Measurements from ENCODE around the gene NPPC. TPM values are rescaled to one million over a fixed set of nuclear protein-coding genes. Genes with fewer than 3 reads are reported as not detected.

The NPPC gene
- total and polyA plus RNA-seq, 2 experiments from 2014 or later: 0.91 TPM; not detected in 1

GRCh38 chr2:231930593-231931281 lies 4.5 kb upstream of the NPPC start:
- Histone ChIP-seq H3K4me1 (ENCODE audit: low read depth) (no peaks in the 10 kb centered on the region), H3K9me3 (ENCODE audit: low read depth) (no peaks in the 10 kb centered on the region), H3K27ac (no peak overlapping the region), H3K4me3 (no peak overlapping the region), H3K27me3 (peaks cover 45% of the 10 kb centered on the region), H3K36me3 (no peaks in the 10 kb centered on the region)
- TF ChIP-seq CTCF (IDR thresholded peaks at IDR 0.05; ENCODE audit: low read depth, low read length): no peak
- DNase-seq (ENCODE audit: low read depth in 1 of 2, low spot score in 1 of 2): peak in 1 of 2 donors; percentile 33

- Histone ChIP-seq H3K36me3 (no peaks in the 10 kb centered on the region), H3K4me1 (ENCODE audit: low read depth) (no peaks in the 10 kb centered on the region), H3K27ac (no peak overlapping the region), H3K27me3 (peaks cover 51% of the 10 kb centered on the region), H3K9me3 (ENCODE audit: low read depth) (no peaks in the 10 kb centered on the region), H3K4me3 (no peak overlapping the region)
- peak in 1 of 2 donors; percentile 19 for DNase-seq (ENCODE audit: low read depth in 1 of 2, low spot score in 1 of 2)
- peak; percentile 48 for TF ChIP-seq CTCF (IDR thresholded peaks at IDR 0.05; ENCODE audit: low read depth, low read length)
These were observed 3.9 kb upstream of the NPPC start for GRCh38 chr2:231929961-231930592.

GRCh38 chr2:231928901-231929725 lies 2.9 kb upstream of the NPPC start:
- DNase-seq (ENCODE audit: low read depth in 1 of 2, low spot score in 1 of 2): no peak
- TF ChIP-seq CTCF (IDR thresholded peaks at IDR 0.05; ENCODE audit: low read depth, low read length): no peak
- Histone ChIP-seq H3K4me3 (no peak overlapping the region), H3K9me3 (ENCODE audit: low read depth) (no peaks in the 10 kb centered on the region), H3K4me1 (ENCODE audit: low read depth) (no peaks in the 10 kb centered on the region), H3K27me3 (peaks cover 61% of the 10 kb centered on the region), H3K36me3 (no peaks in the 10 kb centered on the region), H3K27ac (no peak overlapping the region)

- H3K27me3 ChIP-seq: peaks cover 67% of the 10 kb centered on the region
- no peak overlapping the region for H3K4me3 ChIP-seq
- H3K36me3 ChIP-seq: no peaks in the 10 kb centered on the region
- H3K27ac ChIP-seq: no peak overlapping the region
- H3K9me3 ChIP-seq (ENCODE audit: low read depth): no peaks in the 10 kb centered on the region
- no peak for TF ChIP-seq CTCF (IDR thresholded peaks at IDR 0.05; ENCODE audit: low read depth, low read length)
- DNase-seq (ENCODE audit: low read depth in 1 of 2, low spot score in 1 of 2): peak in 1 of 2 donors; percentile 51
- no peaks in the 10 kb centered on the region for H3K4me1 ChIP-seq (ENCODE audit: low read depth)
These were observed 2.3 kb upstream of the NPPC start for GRCh38 chr2:231928481-231928880.

- DNase-seq (ENCODE audit: low read depth in 1 of 2, low spot score in 1 of 2): no peak
- no peaks in the 10 kb centered on the region for H3K36me3 ChIP-seq
- H3K27me3 ChIP-seq: peaks cover 76% of the 10 kb centered on the region
- H3K4me1 ChIP-seq (ENCODE audit: low read depth): no peaks in the 10 kb centered on the region
- no peaks in the 10 kb centered on the region for H3K9me3 ChIP-seq (ENCODE audit: low read depth)
- no peak for TF ChIP-seq CTCF (IDR thresholded peaks at IDR 0.05; ENCODE audit: low read depth, low read length)
- no peak overlapping the region for H3K4me3 ChIP-seq
- no peak overlapping the region for H3K27ac ChIP-seq
These were observed 1.3 kb upstream of the NPPC start for GRCh38 chr2:231927566-231927890.
